ENCODE measurements around the gene MATR3.

The MATR3 gene, protein sequence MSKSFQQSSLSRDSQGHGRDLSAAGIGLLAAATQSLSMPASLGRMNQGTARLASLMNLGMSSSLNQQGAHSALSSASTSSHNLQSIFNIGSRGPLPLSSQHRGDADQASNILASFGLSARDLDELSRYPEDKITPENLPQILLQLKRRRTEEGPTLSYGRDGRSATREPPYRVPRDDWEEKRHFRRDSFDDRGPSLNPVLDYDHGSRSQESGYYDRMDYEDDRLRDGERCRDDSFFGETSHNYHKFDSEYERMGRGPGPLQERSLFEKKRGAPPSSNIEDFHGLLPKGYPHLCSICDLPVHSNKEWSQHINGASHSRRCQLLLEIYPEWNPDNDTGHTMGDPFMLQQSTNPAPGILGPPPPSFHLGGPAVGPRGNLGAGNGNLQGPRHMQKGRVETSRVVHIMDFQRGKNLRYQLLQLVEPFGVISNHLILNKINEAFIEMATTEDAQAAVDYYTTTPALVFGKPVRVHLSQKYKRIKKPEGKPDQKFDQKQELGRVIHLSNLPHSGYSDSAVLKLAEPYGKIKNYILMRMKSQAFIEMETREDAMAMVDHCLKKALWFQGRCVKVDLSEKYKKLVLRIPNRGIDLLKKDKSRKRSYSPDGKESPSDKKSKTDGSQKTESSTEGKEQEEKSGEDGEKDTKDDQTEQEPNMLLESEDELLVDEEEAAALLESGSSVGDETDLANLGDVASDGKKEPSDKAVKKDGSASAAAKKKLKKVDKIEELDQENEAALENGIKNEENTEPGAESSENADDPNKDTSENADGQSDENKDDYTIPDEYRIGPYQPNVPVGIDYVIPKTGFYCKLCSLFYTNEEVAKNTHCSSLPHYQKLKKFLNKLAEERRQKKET

GRCh38 chr5:139293507-139294373 is at the start of gene MATR3:
Gene MATR3 (plus strand): TSS chr5:139293740. CDS start chr5:139307416, 13,676 bp downstream.
- Histone ChIP-seq H3K4me3 (ENCODE audit: low read length) (peak within 1 kb of the TSS; percentile 96), H3K4me1 (ENCODE audit: control insufficient read depth, low read depth, low read length) (peaks cover 21% of the 10 kb centered on the region), H3K36me3 (ENCODE audit: control insufficient read depth, low read depth, low read length) (peaks cover 8% of the 10 kb centered on the region), H3K27me3 (ENCODE audit: control insufficient read depth, insufficient read depth, low read length) (no peaks in the 10 kb centered on the region), H3K9me3 (ENCODE audit: control insufficient read depth, low read depth, low read length) (no peaks in the 10 kb centered on the region), H3K27ac (ENCODE audit: low read length) (peak within 1 kb of the TSS; percentile 98), H3K9ac (ENCODE audit: low read length) (peak within 1 kb of the TSS; percentile 97)

DNA sequence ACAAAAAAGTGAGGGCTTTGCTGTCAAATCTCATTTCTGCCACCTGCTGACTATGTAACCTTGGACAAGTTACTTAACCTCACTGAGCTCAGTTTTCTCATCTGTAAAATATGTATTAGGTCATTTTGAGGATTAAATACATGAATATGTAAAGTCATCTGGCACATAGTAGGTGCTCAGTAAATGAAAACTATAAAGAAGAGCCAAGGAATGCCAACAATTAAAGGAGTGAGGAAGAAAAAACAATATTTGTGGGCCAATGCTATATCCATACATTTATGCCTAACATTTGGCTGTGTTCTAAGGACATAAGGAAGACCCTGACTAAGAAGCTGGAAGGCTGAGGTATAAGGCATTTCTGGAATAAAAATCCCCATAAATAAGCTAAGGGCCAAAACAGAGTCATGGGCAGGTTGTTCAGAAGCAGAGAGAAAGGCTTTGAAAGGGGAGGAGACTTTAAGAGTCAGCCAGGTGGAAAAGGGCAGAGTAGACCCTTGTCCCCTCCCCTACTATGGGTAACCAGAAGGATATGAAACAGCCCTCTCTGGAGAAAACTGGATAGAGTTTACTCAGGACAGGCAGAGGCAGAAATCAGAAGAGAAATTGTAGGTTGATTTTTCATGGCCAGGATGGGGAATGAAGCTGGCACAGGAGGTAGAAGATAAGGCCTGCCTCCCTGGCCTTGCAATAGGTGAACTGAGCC is 47.8 kb upstream of the MATR3 start:
- H3K9me3 ChIP-seq (ENCODE audit: control insufficient read depth, low read depth, low read length): no peaks in the 10 kb centered on the region
- H3K9ac ChIP-seq (ENCODE audit: low read length): no peak overlapping the region
- H3K36me3 ChIP-seq (ENCODE audit: control insufficient read depth, low read depth, low read length): no peaks in the 10 kb centered on the region
- peaks cover 4% of the 10 kb centered on the region for H3K4me1 ChIP-seq (ENCODE audit: control insufficient read depth, low read depth, low read length)
- H3K4me3 ChIP-seq (ENCODE audit: low read length): no peak overlapping the region
- no peak overlapping the region for H3K27ac ChIP-seq (ENCODE audit: low read length)
- H3K27me3 ChIP-seq (ENCODE audit: control insufficient read depth, insufficient read depth, low read length): no peaks in the 10 kb centered on the region

DNA sequence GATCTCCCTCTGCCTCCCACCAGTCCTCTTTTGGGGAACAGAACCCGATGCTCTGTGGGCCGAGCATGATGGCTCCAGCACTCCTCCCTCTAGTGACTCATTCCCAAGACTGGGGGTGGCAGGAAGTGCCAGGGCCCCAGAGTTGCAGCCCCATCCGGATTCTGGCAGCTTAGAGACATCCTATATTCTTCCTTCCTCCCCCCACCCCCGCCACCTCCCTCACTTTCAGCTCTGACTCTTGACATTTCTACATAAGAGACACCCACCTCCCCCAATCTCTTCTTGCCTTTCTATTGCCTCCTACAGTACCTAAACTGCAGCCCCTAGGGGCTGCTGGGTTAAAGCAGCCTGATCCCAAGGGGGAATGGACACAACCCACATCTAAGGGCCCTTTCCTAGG is 47.1 kb upstream of the MATR3 start:
- no peak overlapping the region for H3K4me3 ChIP-seq (ENCODE audit: low read length)
- H3K27ac ChIP-seq (ENCODE audit: low read length): no peak overlapping the region
- H3K27me3 ChIP-seq (ENCODE audit: control insufficient read depth, insufficient read depth, low read length): no peaks in the 10 kb centered on the region
- H3K4me1 ChIP-seq (ENCODE audit: control insufficient read depth, low read depth, low read length): peaks cover 4% of the 10 kb centered on the region
- no peak overlapping the region for H3K9ac ChIP-seq (ENCODE audit: low read length)
- H3K36me3 ChIP-seq (ENCODE audit: control insufficient read depth, low read depth, low read length): no peaks in the 10 kb centered on the region
- H3K9me3 ChIP-seq (ENCODE audit: control insufficient read depth, low read depth, low read length): no peaks in the 10 kb centered on the region

GRCh38 chr5:139248826-139249453 is 44.6 kb upstream of the MATR3 start:
- Histone ChIP-seq H3K27me3 (ENCODE audit: control insufficient read depth, insufficient read depth, low read length) (no peaks in the 10 kb centered on the region), H3K9ac (ENCODE audit: low read length) (no peak overlapping the region), H3K36me3 (ENCODE audit: control insufficient read depth, low read depth, low read length) (no peaks in the 10 kb centered on the region), H3K4me3 (ENCODE audit: low read length) (no peak overlapping the region), H3K27ac (ENCODE audit: low read length) (no peak overlapping the region), H3K9me3 (ENCODE audit: control insufficient read depth, low read depth, low read length) (no peaks in the 10 kb centered on the region), H3K4me1 (ENCODE audit: control insufficient read depth, low read depth, low read length) (peaks cover 4% of the 10 kb centered on the region)

DNA sequence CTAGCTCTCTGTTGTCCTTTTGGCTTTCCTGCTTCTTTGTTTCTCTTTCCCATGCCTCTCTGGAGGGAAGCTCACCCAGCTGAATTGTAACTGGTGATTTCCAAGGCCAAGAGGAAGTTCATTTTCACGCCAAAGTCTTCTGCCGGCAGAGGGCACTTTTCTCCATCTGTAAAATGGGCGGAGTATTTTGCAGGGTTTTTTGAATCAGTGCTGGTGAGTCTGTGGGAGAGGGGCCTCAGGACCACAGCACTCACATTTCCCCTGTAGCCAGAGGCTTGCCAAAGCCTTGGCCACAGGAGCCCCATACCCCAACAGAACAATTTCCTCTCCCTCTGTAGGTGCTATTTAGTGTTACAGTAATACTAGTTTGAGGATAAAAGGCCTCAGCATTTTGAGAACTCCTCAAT is 42.3 kb upstream of the MATR3 start:
- Histone ChIP-seq H3K27ac (ENCODE audit: low read length) (no peak overlapping the region), H3K27me3 (ENCODE audit: control insufficient read depth, insufficient read depth, low read length) (no peaks in the 10 kb centered on the region), H3K4me3 (ENCODE audit: low read length) (no peak overlapping the region), H3K9me3 (ENCODE audit: control insufficient read depth, low read depth, low read length) (no peaks in the 10 kb centered on the region), H3K9ac (ENCODE audit: low read length) (no peak overlapping the region), H3K36me3 (ENCODE audit: control insufficient read depth, low read depth, low read length) (no peaks in the 10 kb centered on the region), H3K4me1 (ENCODE audit: control insufficient read depth, low read depth, low read length) (no peaks in the 10 kb centered on the region)

- Histone ChIP-seq H3K4me3 (ENCODE audit: low read length) (no peak overlapping the region), H3K36me3 (ENCODE audit: control insufficient read depth, low read depth, low read length) (no peaks in the 10 kb centered on the region), H3K4me1 (ENCODE audit: control insufficient read depth, low read depth, low read length) (no peaks in the 10 kb centered on the region), H3K27ac (ENCODE audit: low read length) (no peak overlapping the region), H3K9me3 (ENCODE audit: control insufficient read depth, low read depth, low read length) (no peaks in the 10 kb centered on the region), H3K9ac (ENCODE audit: low read length) (no peak overlapping the region), H3K27me3 (ENCODE audit: control insufficient read depth, insufficient read depth, low read length) (no peaks in the 10 kb centered on the region)
These were observed 41.7 kb upstream of the MATR3 start for GRCh38 chr5:139251695-139252288.

DNA sequence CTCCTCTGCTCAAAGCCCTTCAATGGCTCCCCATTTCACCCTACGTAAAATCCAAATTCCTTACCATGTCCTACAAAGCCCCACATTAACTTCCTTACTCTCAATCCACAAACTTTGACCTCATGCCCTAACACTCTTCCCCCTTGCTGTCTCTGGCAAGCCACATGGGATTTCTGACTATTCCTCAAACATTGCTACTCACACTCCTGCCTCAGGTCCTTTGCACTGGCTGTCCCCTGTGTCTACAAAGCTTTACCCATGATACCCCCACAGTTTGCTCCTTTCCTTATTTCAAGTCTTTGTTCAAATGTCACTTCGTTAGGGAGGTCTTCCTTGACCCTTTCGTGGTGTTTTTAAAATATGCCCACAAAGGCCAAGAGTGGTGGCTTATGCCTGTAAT is 40.4 kb upstream of the MATR3 start:
- Histone ChIP-seq H3K9ac (ENCODE audit: low read length) (no peak overlapping the region), H3K27ac (ENCODE audit: low read length) (no peak overlapping the region), H3K4me1 (ENCODE audit: control insufficient read depth, low read depth, low read length) (no peaks in the 10 kb centered on the region), H3K4me3 (ENCODE audit: low read length) (no peak overlapping the region), H3K36me3 (ENCODE audit: control insufficient read depth, low read depth, low read length) (no peaks in the 10 kb centered on the region), H3K9me3 (ENCODE audit: control insufficient read depth, low read depth, low read length) (no peaks in the 10 kb centered on the region), H3K27me3 (ENCODE audit: control insufficient read depth, insufficient read depth, low read length) (no peaks in the 10 kb centered on the region)

DNA sequence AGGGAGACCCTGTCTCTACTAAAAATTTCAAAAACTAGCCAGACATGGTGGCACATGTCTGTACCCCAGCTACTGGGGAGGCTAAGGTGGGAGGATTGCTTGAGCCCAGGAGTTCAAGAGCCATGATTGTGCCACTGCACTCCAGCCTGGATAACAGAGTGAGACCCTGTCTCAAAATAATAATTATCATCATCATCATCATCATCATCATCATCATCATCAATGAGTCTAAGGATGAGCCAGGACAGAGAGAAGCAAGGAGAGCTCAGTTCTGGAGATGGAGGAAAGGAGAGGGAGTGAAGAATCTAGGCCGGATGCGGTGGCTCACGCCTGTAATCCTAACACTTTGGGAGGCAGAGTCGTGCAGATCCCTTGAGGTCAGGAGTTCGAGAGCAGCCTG is 36.7 kb upstream of the MATR3 start:
- Histone ChIP-seq H3K9me3 (ENCODE audit: control insufficient read depth, low read depth, low read length) (no peaks in the 10 kb centered on the region), H3K36me3 (ENCODE audit: control insufficient read depth, low read depth, low read length) (no peaks in the 10 kb centered on the region), H3K27ac (ENCODE audit: low read length) (no peak overlapping the region), H3K4me3 (ENCODE audit: low read length) (no peak overlapping the region), H3K9ac (ENCODE audit: low read length) (no peak overlapping the region), H3K4me1 (ENCODE audit: control insufficient read depth, low read depth, low read length) (no peaks in the 10 kb centered on the region), H3K27me3 (ENCODE audit: control insufficient read depth, insufficient read depth, low read length) (no peaks in the 10 kb centered on the region)

- Histone ChIP-seq H3K36me3 (ENCODE audit: control insufficient read depth, low read depth, low read length) (no peaks in the 10 kb centered on the region), H3K9me3 (ENCODE audit: control insufficient read depth, low read depth, low read length) (no peaks in the 10 kb centered on the region), H3K4me1 (ENCODE audit: control insufficient read depth, low read depth, low read length) (peaks cover 4% of the 10 kb centered on the region), H3K4me3 (ENCODE audit: low read length) (no peak overlapping the region), H3K9ac (ENCODE audit: low read length) (no peak overlapping the region), H3K27me3 (ENCODE audit: control insufficient read depth, insufficient read depth, low read length) (no peaks in the 10 kb centered on the region), H3K27ac (ENCODE audit: low read length) (no peak overlapping the region)
These were observed 31.3 kb upstream of the MATR3 start for GRCh38 chr5:139262059-139262741.
